Colonic mucosa (tissue), 4 donors: Measurements from ENCODE around the gene HEYL. TPM values are rescaled to one million over a fixed set of nuclear protein-coding genes. Genes with fewer than 3 reads are reported as not detected.

Source experiments
- DNase-seq: peaks from one replicate; pipeline ENCODE4 v3.0.0-alpha.2; 2020
- H3K27ac ChIP-seq: fragments of 200-600 bp; one replicate; pipeline ENCODE4 v1.8.0; 2021
- H3K27me3 ChIP-seq: fragments of 200-600 bp; one replicate; pipeline ENCODE4 v1.8.0; 2021
- H3K36me3 ChIP-seq: fragments of 200-600 bp; one replicate; pipeline ENCODE4 v1.8.0; 2021
- H3K4me1 ChIP-seq: fragments of 200-600 bp; one replicate; pipeline ENCODE4 v1.8.0; 2021; ENCODE audit warnings: mild to moderate bottlenecking
- H3K4me3 ChIP-seq: fragments of 200-600 bp; one replicate; pipeline ENCODE4 v1.8.0; 2021
- H3K9ac ChIP-seq, 2 donors: one replicate each; pipeline ENCODE4 v1.7.0; 2013; ENCODE audit warnings: control low read depth in 2 of 2, low read depth in 2 of 2, low read length in 2 of 2
- H3K9me3 ChIP-seq: fragments of 200-600 bp; one replicate; pipeline ENCODE4 v1.8.0; 2021
- CTCF ChIP-seq: fragments of 200-600 bp; IDR thresholded peaks from one replicate; pipeline ENCODE4 v1.8.0; 2022; ENCODE audit warnings: antibody characterized with exemption, mild to moderate bottlenecking
- intact Hi-C: fragments of 100-400 bp; cut with DNase I; formaldehyde crosslinking; loops from one replicate; pipeline ENCODE4 v1.14.1; 2022
- total RNA-seq, 2 donors: library from RNA; stranded (reverse); fragmentation: NEBNext Ultra II Directional in 1 of 2; extraction: Animal tissue kit (Norgen Biotek cat#: 25700) in 1 of 2; gene quantifications; one replicate each; pipeline ENCODE4 v1.2.1, GENCODE V29; 2021
- donor health status: healthy.
- donor health status: DM: no; HTN: no; CAD: no.
- donor health status: DM: no; HTN: no; CAD: no.

The HEYL gene
- total RNA-seq, 2 donors from 2014 or later, result 0.91 to 2.4 TPM

DNA sequence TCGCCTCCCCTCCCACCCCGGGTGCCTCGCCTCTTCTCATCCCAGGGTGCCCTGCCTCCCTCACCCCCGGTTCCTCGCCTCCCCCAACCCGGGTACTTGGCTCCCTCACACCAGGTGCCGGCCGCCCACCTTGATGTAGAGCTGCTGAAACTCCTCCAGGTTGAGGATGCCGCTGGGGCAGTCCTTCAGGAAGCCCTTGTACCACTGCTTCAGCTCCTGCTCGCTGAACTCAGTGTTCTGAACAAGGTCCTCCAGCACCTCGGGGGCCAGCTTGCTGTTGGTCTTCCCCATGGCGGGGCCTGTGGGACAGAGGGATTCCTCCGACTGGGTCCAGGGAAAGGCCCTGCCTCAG is 44.8 kb upstream of the HEYL start:
- Histone ChIP-seq H3K4me1 (no peaks in the 10 kb centered on the region), H3K9ac (no peak overlapping the region), H3K9me3 (no peaks in the 10 kb centered on the region), H3K4me3 (no peak overlapping the region), H3K27me3 (peaks cover 4% of the 10 kb centered on the region), H3K36me3 (no peaks in the 10 kb centered on the region), H3K27ac (no peak overlapping the region)
- no peak for TF ChIP-seq CTCF
- no peak for DNase-seq
- intact Hi-C loops, result no loop called here

DNA sequence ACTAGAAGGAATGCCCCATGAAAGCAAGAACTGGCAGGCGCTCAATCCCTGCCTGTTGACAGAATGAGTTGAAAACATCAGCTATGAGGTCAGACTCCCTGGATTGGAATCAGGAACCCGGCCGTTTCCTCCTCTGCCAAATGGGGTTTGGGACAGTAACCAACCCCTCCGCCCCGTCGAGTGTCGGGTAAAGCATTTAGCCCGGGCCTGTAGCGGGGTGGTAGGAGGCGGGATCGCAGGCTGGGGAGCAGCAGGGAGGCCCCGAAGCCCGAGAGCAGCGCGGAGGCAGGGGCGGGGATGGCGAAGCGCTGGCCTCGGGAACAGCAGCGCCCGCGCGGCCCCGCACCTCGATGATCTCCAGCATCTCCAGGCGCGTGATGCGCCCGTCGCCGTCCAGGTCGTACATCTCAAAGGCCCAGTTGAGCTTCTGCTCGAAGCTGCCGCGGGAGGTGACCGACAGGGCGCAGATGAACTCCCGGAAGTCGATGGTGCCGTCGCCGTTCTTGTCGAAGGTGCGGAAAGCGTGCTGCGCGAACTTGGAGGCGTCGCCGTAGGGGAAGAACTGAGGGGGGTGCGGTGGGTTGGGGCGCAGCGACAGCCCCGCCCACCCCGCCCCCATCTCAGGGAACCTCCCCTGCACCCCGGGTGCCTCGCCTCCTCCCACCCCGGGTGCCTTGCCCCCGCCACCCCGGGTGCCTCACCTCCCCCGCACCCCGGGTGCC is 44.3 kb upstream of the HEYL start:
- TF ChIP-seq CTCF, result no peak
- Histone ChIP-seq H3K27me3 (peaks cover 4% of the 10 kb centered on the region), H3K4me3 (no peak overlapping the region), H3K36me3 (no peaks in the 10 kb centered on the region), H3K4me1 (no peaks in the 10 kb centered on the region), H3K27ac (no peak overlapping the region), H3K9me3 (no peaks in the 10 kb centered on the region), H3K9ac (no peak overlapping the region)
- DNase-seq, result no peak
- intact Hi-C loops, result no loop called here

- Histone ChIP-seq H3K27me3 (peaks cover 4% of the 10 kb centered on the region), H3K9ac (no peak overlapping the region), H3K4me3 (no peak overlapping the region), H3K27ac (no peak overlapping the region), H3K9me3 (no peaks in the 10 kb centered on the region), H3K4me1 (no peaks in the 10 kb centered on the region), H3K36me3 (no peaks in the 10 kb centered on the region)
- intact Hi-C loops, result no loop called here
- DNase-seq, result no peak
- TF ChIP-seq CTCF, result no peak
These were observed 42.6 kb upstream of the HEYL start for GRCh38 chr1:39681999-39682398.

DNA sequence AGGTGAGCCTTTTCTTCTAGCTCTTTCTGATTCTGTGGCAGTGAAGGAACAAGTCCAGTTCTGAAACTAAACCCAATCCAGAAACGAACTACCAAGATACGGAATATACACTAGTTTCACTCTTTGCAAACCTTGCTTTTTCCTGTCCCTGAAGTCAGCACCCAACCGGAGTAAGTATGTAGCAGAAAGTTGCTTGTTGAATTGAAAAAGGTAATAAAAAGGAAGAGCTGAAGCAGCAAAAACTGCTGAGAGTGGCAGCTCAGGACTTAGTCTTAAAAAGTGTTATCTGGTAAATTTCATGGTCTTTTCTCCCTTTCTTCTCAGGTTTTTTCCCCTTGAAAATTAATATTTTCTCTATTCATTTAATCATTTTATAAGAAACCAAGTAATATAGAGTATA is 41.9 kb upstream of the HEYL start:
- Histone ChIP-seq H3K4me1 (no peaks in the 10 kb centered on the region), H3K9ac (no peak overlapping the region), H3K27me3 (peaks cover 4% of the 10 kb centered on the region), H3K36me3 (no peaks in the 10 kb centered on the region), H3K4me3 (no peak overlapping the region), H3K27ac (no peak overlapping the region), H3K9me3 (no peaks in the 10 kb centered on the region)
- TF ChIP-seq CTCF, result no peak
- DNase-seq, result no peak
- intact Hi-C loops, result no loop called here

GRCh38 chr1:39680751-39681150 is 41.3 kb upstream of the HEYL start:
- no peaks in the 10 kb centered on the region for H3K4me1 ChIP-seq
- peaks cover 4% of the 10 kb centered on the region for H3K27me3 ChIP-seq
- no peak overlapping the region for H3K27ac ChIP-seq
- TF ChIP-seq CTCF, result no peak
- intact Hi-C loops, result no loop called here
- no peak overlapping the region for H3K4me3 ChIP-seq
- no peaks in the 10 kb centered on the region for H3K36me3 ChIP-seq
- no peak overlapping the region for H3K9ac ChIP-seq
- no peaks in the 10 kb centered on the region for H3K9me3 ChIP-seq
- DNase-seq, result no peak
